Hepatic stellate cell (primary cell): Measurements from ENCODE around the gene CHST1.

Experiments used
- DNase-seq: peaks from one replicate; pipeline ENCODE4 v3.0.0; 2011; ENCODE audit warnings: low spot score

The CHST1 gene

GRCh38 chr11:45605051-45605450 lies 60.4 kb downstream of the CHST1 start:
- DNase-seq: no peak

- DNase-seq: no peak
These were observed 61.3 kb downstream of the CHST1 start for GRCh38 chr11:45603946-45604682.

- no peak for DNase-seq
These were observed 66.1 kb downstream of the CHST1 start for GRCh38 chr11:45599161-45599943.
